WI38 (cell line): ENCODE measurements around the gene SH3BP2.
A peak's percentile ranks its signal among the peaks of the same experiment; 100 is the strongest.
"Not testable (repeated sequence)": the region's sequence is repeated elsewhere in the genome, so short reads cannot be mapped to it uniquely, and the experiment has no call there.

Experiments
- H3K4me3 ChIP-seq: 2 replicates; pipeline ENCODE4 v1.5.1; 2011; ENCODE audit warnings: low read depth, mild to moderate bottlenecking, control low read depth, low read length
- CTCF ChIP-seq: IDR thresholded peaks from 2 replicates; pipeline ENCODE4 v1.5.1; 2012; ENCODE audit warnings: low read depth, mild to moderate bottlenecking, control low read depth, low read length

The SH3BP2 gene

GRCh38 chr4:2756691-2757350, 36.1 kb upstream of the SH3BP2 start:
- H3K4me3 ChIP-seq = peak overlapping the region; percentile 24
- no peak for TF ChIP-seq CTCF

- no peak for TF ChIP-seq CTCF
- H3K4me3 ChIP-seq = no peak overlapping the region
These were observed 35.5 kb upstream of the SH3BP2 start for GRCh38 chr4:2757426-2757825.

- no peak overlapping the region for H3K4me3 ChIP-seq
- TF ChIP-seq CTCF = no peak
These were observed 31.6 kb upstream of the SH3BP2 start for GRCh38 chr4:2761035-2761923.

- TF ChIP-seq CTCF = no peak
- no peak overlapping the region for H3K4me3 ChIP-seq
These were observed 30.8 kb upstream of the SH3BP2 start for GRCh38 chr4:2762048-2762447.

GRCh38 chr4:2762486-2763370, 30.2 kb upstream of the SH3BP2 start:
- H3K4me3 ChIP-seq = not testable (repeated sequence)

- TF ChIP-seq CTCF = no peak
- H3K4me3 ChIP-seq = peak overlapping the region; percentile 55
These were observed 29.3 kb upstream of the SH3BP2 start for GRCh38 chr4:2763511-2763967.

GRCh38 chr4:2765832-2766526, 26.9 kb upstream of the SH3BP2 start:
- TF ChIP-seq CTCF = no peak
- no peak overlapping the region for H3K4me3 ChIP-seq
